ENCODE data around the gene CSE1L.

DNA sequence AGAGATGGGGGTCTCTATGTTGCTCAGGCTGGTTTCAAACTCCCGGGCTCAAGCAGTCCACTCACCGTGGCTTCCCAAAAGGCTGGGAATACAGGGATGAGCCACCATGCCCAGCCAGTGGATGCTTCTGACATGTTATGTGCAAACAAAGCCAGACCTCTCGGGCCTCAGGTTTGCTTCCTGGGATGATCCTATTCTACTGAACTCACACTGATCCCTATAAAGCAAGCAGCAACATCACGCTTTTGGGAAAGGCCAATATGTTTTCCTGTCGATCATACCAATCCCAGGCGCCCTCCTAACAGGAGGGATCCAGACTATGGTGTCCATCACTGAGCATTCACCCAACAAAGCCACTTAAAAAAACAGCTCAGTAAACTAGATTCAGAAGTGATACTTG is 60.2 kb downstream of the CSE1L start:
- TF ChIP-seq, protein P1, sequence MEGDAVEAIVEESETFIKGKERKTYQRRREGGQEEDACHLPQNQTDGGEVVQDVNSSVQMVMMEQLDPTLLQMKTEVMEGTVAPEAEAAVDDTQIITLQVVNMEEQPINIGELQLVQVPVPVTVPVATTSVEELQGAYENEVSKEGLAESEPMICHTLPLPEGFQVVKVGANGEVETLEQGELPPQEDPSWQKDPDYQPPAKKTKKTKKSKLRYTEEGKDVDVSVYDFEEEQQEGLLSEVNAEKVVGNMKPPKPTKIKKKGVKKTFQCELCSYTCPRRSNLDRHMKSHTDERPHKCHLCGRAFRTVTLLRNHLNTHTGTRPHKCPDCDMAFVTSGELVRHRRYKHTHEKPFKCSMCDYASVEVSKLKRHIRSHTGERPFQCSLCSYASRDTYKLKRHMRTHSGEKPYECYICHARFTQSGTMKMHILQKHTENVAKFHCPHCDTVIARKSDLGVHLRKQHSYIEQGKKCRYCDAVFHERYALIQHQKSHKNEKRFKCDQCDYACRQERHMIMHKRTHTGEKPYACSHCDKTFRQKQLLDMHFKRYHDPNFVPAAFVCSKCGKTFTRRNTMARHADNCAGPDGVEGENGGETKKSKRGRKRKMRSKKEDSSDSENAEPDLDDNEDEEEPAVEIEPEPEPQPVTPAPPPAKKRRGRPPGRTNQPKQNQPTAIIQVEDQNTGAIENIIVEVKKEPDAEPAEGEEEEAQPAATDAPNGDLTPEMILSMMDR (IDR thresholded peaks at IDR 0.05), result no peak
- TF ChIP-seq POLR2AphosphoS5 (IDR thresholded peaks at IDR 0.05), result no peak
